GM12878 (cell line): ENCODE data around the gene ZMIZ1. TPM values are rescaled to one million over a fixed set of nuclear protein-coding genes. Genes with fewer than 3 reads are reported as not detected.

Experiments used
- ATAC-seq: fragments of 200-7000 bp; cut with Tn5 transposase; 3 replicates; pipeline ENCODE4 v1.9.1; 2020; ENCODE audit warnings: mild to moderate bottlenecking, moderate library complexity
- BruUV-seq: library from RNA; stranded (reverse); fragments of 400-500 nt; replicated peaks from 2 replicates; lab custom pipeline; 2021; lab: Mats Ljungman, UMichigan
- CTCF ChIA-PET: fragments of 300-600 bp; sonication (Branson Sonifier 250); formaldehyde crosslinking; extraction: SDS; loops from one replicate; lab custom pipeline; 2021; ENCODE audit warnings: inconsistent platforms; lab: Yijun Ruan, JAX
- POLR2A ChIA-PET: fragments of 350-600 bp; formaldehyde crosslinking; extraction: SDS; loops from one replicate; lab custom pipeline; 2021; ENCODE audit warnings: inconsistent platforms; lab: Charles Lee
- RAD21 ChIA-PET: fragments of 300-600 bp; sonication (Branson Sonifier 250); formaldehyde crosslinking; loops from one replicate; lab custom pipeline; 2023; ENCODE audit warnings: antibody characterized with exemption; ENCODE audit not compliant: unreplicated experiment; lab: Charles Lee
- SMC1A ChIA-PET: fragments of 300-600 bp; sonication (Branson Sonifier 250); formaldehyde crosslinking; loops from one replicate; lab custom pipeline; 2023; ENCODE audit not compliant: unreplicated experiment, uncharacterized antibody; lab: Charles Lee
- DNase-seq: peaks from one replicate; pipeline ENCODE4 v3.0.0-alpha.2; 2011; ENCODE audit warnings: low read depth, low spot score
- FAIRE-seq: peaks from 3 replicates; lab custom pipeline; 2011; peaks lifted over from hg19 to GRCh38; lab: Jason Lieb, UNC
- H2AFZ ChIP-seq: 2 replicates; pipeline ENCODE4 v1.6.0; 2011; ENCODE audit warnings: low read depth, low read length, control low read depth; ENCODE audit not compliant: control insufficient read depth
- H3K27ac ChIP-seq: 2 replicates; pipeline ENCODE4 v1.5.1; 2011; ENCODE audit warnings: control low read depth; ENCODE audit not compliant: control insufficient read depth, insufficient read depth
- H3K27me3 ChIP-seq, 2 experiments: replicated peaks in 1 of 2; 2 replicates each; pipeline versions ENCODE4 v1.6.0 to v1.6.1; 2011; ENCODE audit warnings: low read length in 1 of 2; ENCODE audit not compliant: control insufficient read depth in 2 of 2, insufficient read depth in 2 of 2
- H3K36me3 ChIP-seq, 2 experiments: 2 replicates each; pipeline ENCODE4 v1.5.1; 2011; ENCODE audit warnings: low read length in 1 of 2; ENCODE audit not compliant: control insufficient read depth in 2 of 2, insufficient read depth in 2 of 2
- H3K4me1 ChIP-seq: 2 replicates; pipeline ENCODE4 v1.6.1; 2011; ENCODE audit warnings: mild to moderate bottlenecking, low read length, moderate library complexity, mixed read lengths; ENCODE audit not compliant: control insufficient read depth, insufficient read depth
- H3K4me2 ChIP-seq: 2 replicates; pipeline ENCODE4 v1.6.0; 2011; ENCODE audit warnings: control low read depth; ENCODE audit not compliant: control insufficient read depth, insufficient read depth
- H3K4me3 ChIP-seq: fragments of 200-600 bp; sonication (generic); 2 replicates; pipeline ENCODE4 v1.5.1; 2016
- H3K79me2 ChIP-seq: 2 replicates; pipeline ENCODE4 v1.6.0; 2011; ENCODE audit warnings: low read length; ENCODE audit not compliant: control insufficient read depth, insufficient read depth
- H3K9ac ChIP-seq: 2 replicates; pipeline ENCODE4 v1.8.0; 2011; ENCODE audit warnings: low read length, control low read depth, mixed read lengths; ENCODE audit not compliant: control insufficient read depth, insufficient read depth
- H3K9me3 ChIP-seq: replicated peaks from 3 replicates; pipeline ENCODE4 v1.5.1; 2011; ENCODE audit warnings: mild to moderate bottlenecking, low read length; ENCODE audit not compliant: control insufficient read depth, insufficient read depth
- H4K20me1 ChIP-seq: 2 replicates; pipeline ENCODE4 v1.6.0; 2011; ENCODE audit not compliant: control insufficient read depth, insufficient read depth
- PAX5 ChIP-seq: IDR thresholded peaks from 2 replicates; pipeline ENCODE4 v1.6.1; 2011; ENCODE audit warnings: low read depth, low read length, borderline replicate concordance
- RELB ChIP-seq: fragments of 450-650 bp; IDR thresholded peaks from 2 replicates; pipeline ENCODE4 v1.6.1; 2017; ENCODE audit warnings: low read depth, mild to moderate bottlenecking, moderate library complexity
- SREBF1 ChIP-seq: IDR thresholded peaks from 2 replicates; pipeline ENCODE4 v1.6.1; 2012; ENCODE audit warnings: mild to moderate bottlenecking, low read length
- SRF ChIP-seq, 2 experiments: IDR thresholded peaks; 2 replicates each; pipeline ENCODE4 v1.6.1; 2011; ENCODE audit warnings: low read depth in 2 of 2, low read length in 2 of 2, mild to moderate bottlenecking in 1 of 2, moderate library complexity in 1 of 2
- WGBS: methylation state at CpG from one replicate; pipeline ENCODE4 v1.1.6; 2016; ENCODE audit warnings: low lambda C conversion rate; ENCODE audit not compliant: insufficient replicate concordance, insufficient coverage; ENCODE audit errors: missing lambda C conversion rate; 5-methylcytosine and 5-hydroxymethylcytosine counted together
- in situ Hi-C: fragments of 300-500 bp; cut with MboI; formaldehyde crosslinking; loops from 9 replicates; pipeline ENCODE4 v1.14.3; 2018; ENCODE audit warnings: mixed read lengths
- intact Hi-C: fragments of 100-400 bp; cut with micrococcal nuclease; formaldehyde crosslinking; loops from one replicate; pipeline ENCODE4 v1.14.2; 2022; ENCODE audit not compliant: unreplicated experiment
- polyA plus RNA-seq, 11 experiments: library from polyadenylated mRNA; depleted of rRNA in 4 of 11; unstranded in 6 of 11; stranded (reverse) in 5 of 11; fragments of >200 nt; fragmentation: Nextera tagmentation in 4 of 11; fragmentation: Illumina TruSeq in 1 of 11; extraction: Ambion mirVana in 4 of 11; extraction: Trizol in 1 of 11; gene quantifications; 1 replicate in 1 of 11; 2 replicates in 10 of 11; pipeline versions ENCODE4 v1.2.1 to v1.2.3, GENCODE V29; 2011 to 2016; ENCODE audit warnings: inconsistent platforms in 2 of 11, missing spikeins in 2 of 11, low read depth in 1 of 11
- total RNA-seq, 4 experiments: library from RNA; depleted of rRNA in 3 of 4; stranded (reverse); fragments of >200 nt in 3 of 4; fragmentation: Illumina TruSeq in 1 of 4; extraction: Trizol in 1 of 4; gene quantifications; 2 replicates each; pipeline versions ENCODE4 v1.2.1 to v1.2.3, GENCODE V29; 2013 to 2021
- TF ChIP-seq, protein P1 (sequence below): IDR thresholded peaks from 2 replicates; pipeline ENCODE4 v1.6.1; 2012; ENCODE audit warnings: low read depth, low read length, improper control_type of control experiment

The ZMIZ1 gene
- total and polyA plus RNA-seq, 10 of the 15 experiments (the other 5 are each of a cell fraction or from before 2014, with no cell fraction given), result 3.1 to 82.3 (median 14.9) TPM

GRCh38 chr10:79268161-79268601 lies 199.4 kb downstream of the ZMIZ1 start:
- Histone ChIP-seq H3K27ac (no peak overlapping the region), H3K4me1 (peaks cover 51% of the 10 kb centered on the region), H3K27me3 (no peaks in the 10 kb centered on the region), H3K4me2 (no peak overlapping the region), H3K36me3 (peaks cover 3 to 33% of the 10 kb centered on the region in 2 experiments), H2AFZ (no peak overlapping the region), H4K20me1 (peaks cover 9% of the 10 kb centered on the region; the same call in 1 of the 2 replicates), H3K9me3 (no peaks in the 10 kb centered on the region), H3K9ac (no peak overlapping the region), H3K4me3 (no peak overlapping the region), H3K79me2 (peaks cover 98% of the 10 kb centered on the region)
- CTCF ChIA-PET, result interaction anchor here (1.4 to 5.6 kb wide), 3 partner anchors 18 to 22 kb away, joined by 3 to 42 read pairs (median 3); no protein-coding TSS in a partner anchor
- intact Hi-C loops, result no loop called here
- DNase-seq, result no peak
- WGBS, result 61% methylated on average over 12 of the region's 12 CpGs
- TF ChIP-seq RELB (no peak), SRF (IDR thresholded peaks at IDR 0.05; ENCODE audit: low read depth in 2 of 2, low read length in 2 of 2) (no peak), PAX5 (no peak), SREBF1 (no peak)
- TF ChIP-seq, protein P1, sequence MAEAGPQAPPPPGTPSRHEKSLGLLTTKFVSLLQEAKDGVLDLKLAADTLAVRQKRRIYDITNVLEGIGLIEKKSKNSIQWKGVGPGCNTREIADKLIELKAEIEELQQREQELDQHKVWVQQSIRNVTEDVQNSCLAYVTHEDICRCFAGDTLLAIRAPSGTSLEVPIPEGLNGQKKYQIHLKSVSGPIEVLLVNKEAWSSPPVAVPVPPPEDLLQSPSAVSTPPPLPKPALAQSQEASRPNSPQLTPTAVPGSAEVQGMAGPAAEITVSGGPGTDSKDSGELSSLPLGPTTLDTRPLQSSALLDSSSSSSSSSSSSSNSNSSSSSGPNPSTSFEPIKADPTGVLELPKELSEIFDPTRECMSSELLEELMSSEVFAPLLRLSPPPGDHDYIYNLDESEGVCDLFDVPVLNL, result no peak
- BruUV-seq, result no TSS peak
- no peak for FAIRE-seq
- in situ Hi-C loops, result no loop called here
- POLR2A ChIA-PET, result no interaction called here
- ATAC-seq, result no peak
- RAD21 ChIA-PET, result interaction anchor here (2.6 to 4.5 kb wide), 3 partner anchors 17 to 77 kb away, joined by 8 to 48 read pairs (median 8); no protein-coding TSS in a partner anchor
- SMC1A ChIA-PET, result interaction anchor here (1.1 to 12.1 kb wide), 3 partner anchors 16 to 55 kb away, joined by 6 to 114 read pairs (median 15); no protein-coding TSS in a partner anchor
